Sigmoid colon (tissue), 4 donors: ENCODE measurements around the gene RAI14.

Experiments
- CTCF ChIP-seq, 4 experiments: fragments of 450-650 bp in 3 of 4; fragments of 200-600 bp in 1 of 4; IDR thresholded peaks; one replicate each; pipeline ENCODE4 v1.5.1; 2016 to 2019; ENCODE audit warnings: antibody characterized with exemption in 4 of 4, mild to moderate bottlenecking in 3 of 4, moderate library complexity in 2 of 4
- EP300 ChIP-seq, 4 donors: sonication (generic); formaldehyde crosslinking; IDR thresholded peaks; one replicate each; pipeline ENCODE4 v1.6.1; 2017; ENCODE audit warnings: antibody characterized with exemption in 4 of 4
- POLR2AphosphoS5 ChIP-seq, 4 donors: sonication (generic); formaldehyde crosslinking; IDR thresholded peaks; one replicate each; pipeline ENCODE4 v1.6.1; 2017; ENCODE audit warnings: antibody characterized with exemption in 4 of 4

- TF ChIP-seq EP300 (IDR thresholded peaks at IDR 0.05) (no peak), POLR2AphosphoS5 (IDR thresholded peaks at IDR 0.05) (no peak), CTCF (IDR thresholded peaks at IDR 0.05) (no peak)
Measured at GRCh38 chr5:34675857-34676256, 19.7 kb downstream of the RAI14 start.
